Mucosa of rectum (tissue), 2 donors: ENCODE data around the gene ANKRD55.
"Not testable (repeated sequence)": the region's sequence is repeated elsewhere in the genome, so short reads cannot be mapped to it uniquely, and the experiment has no call there.

ENCODE experiments used
- H3K27ac ChIP-seq, 2 donors: one replicate each; pipeline ENCODE4 v1.7.0; 2013; ENCODE audit warnings: inconsistent platforms in 2 of 2, low read depth in 2 of 2, low read length in 2 of 2
- H3K27me3 ChIP-seq, 2 donors: one replicate each; pipeline ENCODE4 v1.7.0; 2013; ENCODE audit warnings: low read length in 2 of 2; ENCODE audit not compliant: control insufficient read depth in 2 of 2, insufficient read depth in 2 of 2
- H3K36me3 ChIP-seq, 2 donors: one replicate each; pipeline ENCODE4 v1.7.0; 2013; ENCODE audit warnings: low read length in 2 of 2; ENCODE audit not compliant: control insufficient read depth in 2 of 2, insufficient read depth in 2 of 2
- H3K4me1 ChIP-seq, 2 donors: one replicate each; pipeline ENCODE4 v1.7.0; 2013; ENCODE audit warnings: low read length in 2 of 2, mild to moderate bottlenecking in 1 of 2; ENCODE audit not compliant: control insufficient read depth in 2 of 2, insufficient read depth in 2 of 2
- H3K4me3 ChIP-seq, 2 donors: one replicate each; pipeline ENCODE4 v1.7.0; 2013; ENCODE audit warnings: low read length in 2 of 2
- H3K9ac ChIP-seq, 2 donors: one replicate each; pipeline ENCODE4 v1.7.0; 2013; ENCODE audit warnings: low read length in 2 of 2, low read depth in 1 of 2, mild to moderate bottlenecking in 1 of 2
- H3K9me3 ChIP-seq, 2 donors: one replicate each; pipeline ENCODE4 v1.7.0; 2013; ENCODE audit warnings: low read length in 2 of 2; ENCODE audit not compliant: control insufficient read depth in 2 of 2
- donor health status: healthy.
- donor health status: Normal muscosa, but diverticular disease.

The ANKRD55 gene

DNA sequence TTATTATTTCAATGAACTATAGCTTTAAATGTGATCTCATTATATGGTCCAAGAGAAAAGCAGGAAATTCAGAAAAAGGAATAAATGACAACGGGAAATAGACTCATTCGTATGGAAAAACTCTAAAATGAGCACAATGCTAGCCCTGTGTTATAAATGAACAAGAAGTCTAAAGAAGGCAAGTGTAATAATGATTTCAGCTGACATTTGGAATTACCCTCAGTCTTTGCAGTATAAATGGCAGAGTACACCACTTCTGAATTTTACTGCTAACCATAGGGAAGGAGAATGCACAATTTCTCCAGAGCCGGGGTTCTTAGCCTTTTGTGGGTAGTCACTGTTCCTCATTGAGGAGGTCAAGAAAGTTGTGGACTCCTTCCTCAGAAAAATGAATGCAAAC lies 93.1 kb downstream of the ANKRD55 start:
- Histone ChIP-seq H3K9me3 (no peaks in the 10 kb centered on the region), H3K4me1 (no peaks in the 10 kb centered on the region), H3K27me3 (no peaks in the 10 kb centered on the region), H3K27ac (no peak overlapping the region), H3K9ac (no peak overlapping the region), H3K36me3 (no peaks in the 10 kb centered on the region), H3K4me3 (no peak overlapping the region)

DNA sequence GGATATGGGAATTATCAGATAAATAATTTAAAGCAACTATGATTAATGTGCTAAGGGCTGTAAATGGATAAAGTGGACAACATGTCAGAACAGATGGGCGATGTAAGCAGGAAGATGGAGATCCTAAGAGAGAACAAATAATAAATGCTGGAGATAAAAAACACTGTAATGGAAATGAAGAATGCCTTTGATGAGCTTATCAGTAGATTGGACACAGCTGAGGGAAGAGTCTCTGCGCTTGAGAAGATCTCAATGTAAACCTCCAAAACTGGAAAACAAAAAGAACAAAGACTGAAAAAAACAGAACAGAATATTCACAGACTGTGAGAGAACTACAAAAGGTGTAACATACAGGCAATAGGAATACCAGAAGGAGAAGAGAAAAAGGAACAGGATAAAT lies 102.5 kb downstream of the ANKRD55 start:
- Histone ChIP-seq H3K27me3 (no peaks in the 10 kb centered on the region), H3K9me3 (no peaks in the 10 kb centered on the region), H3K4me3 (no peak overlapping the region), H3K4me1 (no peaks in the 10 kb centered on the region), H3K36me3 (no peaks in the 10 kb centered on the region), H3K9ac (no peak overlapping the region), H3K27ac (no peak overlapping the region)

DNA sequence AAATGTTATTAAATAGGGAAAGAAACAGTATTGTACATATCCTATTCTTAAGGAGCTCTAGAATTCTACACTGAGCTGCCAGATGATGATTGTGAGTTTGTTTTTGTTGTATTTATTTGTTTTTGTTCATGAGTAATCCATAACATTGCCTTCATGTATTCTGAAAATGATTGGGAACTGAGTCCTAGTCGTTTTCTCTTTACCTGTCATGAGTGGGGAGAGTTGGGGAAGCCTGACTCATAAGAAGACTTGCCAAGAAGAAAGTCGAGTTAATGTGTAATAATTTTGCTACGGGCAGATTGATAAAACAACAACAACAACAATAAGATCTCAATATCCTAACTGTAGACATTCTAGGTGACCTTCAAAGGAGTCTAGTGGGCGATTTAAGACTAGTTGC lies 103.8 kb downstream of the ANKRD55 start:
- Histone ChIP-seq H3K9ac (no peak overlapping the region), H3K36me3 (no peaks in the 10 kb centered on the region), H3K27me3 (no peaks in the 10 kb centered on the region), H3K9me3 (no peaks in the 10 kb centered on the region), H3K4me3 (no peak overlapping the region), H3K27ac (no peak overlapping the region), H3K4me1 (no peaks in the 10 kb centered on the region)

DNA sequence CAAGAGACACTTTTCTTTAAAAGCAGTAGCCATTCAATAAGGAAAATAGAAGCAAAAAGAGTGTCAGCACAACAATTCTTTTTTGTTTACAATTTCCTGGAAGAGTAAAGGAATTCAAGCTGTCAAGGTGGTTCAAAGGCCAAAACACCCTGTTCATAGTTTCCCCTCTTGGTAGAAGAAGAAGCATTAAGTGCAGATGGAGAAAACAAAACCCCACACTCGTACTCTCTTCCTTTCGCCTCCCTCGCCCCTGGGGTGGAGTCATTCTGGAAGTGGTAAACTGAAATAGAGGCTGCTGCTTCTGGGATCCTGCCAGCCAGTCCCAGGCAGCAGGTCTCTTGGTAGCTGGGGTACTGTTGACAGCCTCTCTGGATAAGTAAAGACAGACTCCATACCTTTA lies 105.0 kb downstream of the ANKRD55 start:
- H3K4me1 ChIP-seq = no peaks in the 10 kb centered on the region
- H3K27me3 ChIP-seq = no peaks in the 10 kb centered on the region
- H3K4me3 ChIP-seq = no peak overlapping the region
- no peaks in the 10 kb centered on the region for H3K9me3 ChIP-seq
- no peak overlapping the region for H3K27ac ChIP-seq
- no peak overlapping the region for H3K9ac ChIP-seq
- no peaks in the 10 kb centered on the region for H3K36me3 ChIP-seq

DNA sequence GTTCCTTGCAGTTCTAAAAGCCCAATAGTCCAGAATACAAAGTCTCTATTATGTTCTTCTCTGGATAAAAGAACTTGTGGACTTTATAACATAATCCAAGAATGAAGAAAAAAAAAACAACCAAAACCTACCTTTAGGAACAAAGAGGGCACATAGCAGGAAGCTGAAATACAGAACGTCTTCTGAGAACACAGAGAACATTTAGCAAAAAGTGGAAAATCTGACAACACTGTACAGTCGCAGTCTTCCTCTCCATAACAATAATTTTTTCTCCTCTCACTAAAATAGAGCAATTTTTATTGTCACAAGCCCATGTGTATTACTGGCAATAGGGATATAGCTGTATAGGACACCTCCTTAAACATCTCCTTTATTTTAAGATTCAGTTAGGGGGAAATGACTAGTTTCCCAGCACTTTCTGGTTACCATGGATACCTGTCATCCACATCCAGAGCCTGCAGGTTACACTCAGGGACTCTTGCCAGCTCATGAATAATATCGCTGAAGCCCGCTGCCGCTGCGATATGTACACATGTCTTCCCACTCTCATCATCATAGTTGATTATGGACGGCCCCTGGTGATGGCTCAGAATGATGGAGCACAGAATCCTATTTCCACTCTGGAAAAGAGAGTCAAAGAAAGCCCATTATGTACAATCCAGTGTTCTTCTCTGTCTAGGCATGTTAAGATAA lies 106.5 kb downstream of the ANKRD55 start:
- Histone ChIP-seq H3K36me3 (no peaks in the 10 kb centered on the region), H3K9ac (no peak overlapping the region), H3K4me3 (no peak overlapping the region)

DNA sequence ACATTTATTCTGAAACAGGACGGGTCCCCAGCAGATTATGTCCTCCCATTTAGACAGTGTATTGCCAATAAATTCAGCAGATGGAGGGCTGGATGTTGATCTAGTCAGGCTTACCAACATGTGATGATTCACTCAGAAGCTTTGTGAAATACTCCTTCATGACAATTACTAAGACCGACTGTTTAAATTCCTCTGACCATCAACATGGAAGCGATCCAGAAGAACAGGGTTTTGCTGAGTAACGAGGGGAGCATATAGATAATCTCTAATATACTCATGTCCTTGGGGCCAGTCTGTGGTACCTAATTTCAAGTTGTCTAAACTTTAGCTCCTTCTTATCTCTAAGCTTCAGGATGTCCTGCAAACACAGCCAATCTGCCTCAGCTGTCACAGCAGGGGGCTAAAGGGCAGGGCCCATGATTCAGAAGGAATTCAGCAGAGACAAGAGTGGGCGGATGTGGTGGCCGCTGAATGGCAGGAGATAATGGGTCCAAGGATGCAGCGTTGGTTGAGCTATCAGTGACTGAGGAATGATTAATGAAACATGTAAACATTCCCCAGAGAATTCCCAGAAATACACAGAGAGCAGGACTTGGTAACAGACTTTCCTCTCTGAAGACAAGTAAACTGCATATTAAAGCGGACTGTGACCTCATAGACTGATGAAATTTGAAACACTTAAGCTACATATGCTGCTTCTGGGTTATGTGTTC lies 109.4 kb downstream of the ANKRD55 start:
- H3K9ac ChIP-seq = no peak overlapping the region
- H3K36me3 ChIP-seq = no peaks in the 10 kb centered on the region
- no peaks in the 10 kb centered on the region for H3K4me1 ChIP-seq
- H3K27ac ChIP-seq = peak overlapping the region; percentile 44 to 53
- no peak overlapping the region for H3K4me3 ChIP-seq
- no peaks in the 10 kb centered on the region for H3K9me3 ChIP-seq
- H3K27me3 ChIP-seq = no peaks in the 10 kb centered on the region

More for the DNA sequence above, 106.5 kb downstream of the ANKRD55 start:
- no peaks in the 10 kb centered on the region for H3K9me3 ChIP-seq
- H3K27me3 ChIP-seq = no peaks in the 10 kb centered on the region
- H3K4me1 ChIP-seq = no peaks in the 10 kb centered on the region
- H3K27ac ChIP-seq = no peak overlapping the region

DNA sequence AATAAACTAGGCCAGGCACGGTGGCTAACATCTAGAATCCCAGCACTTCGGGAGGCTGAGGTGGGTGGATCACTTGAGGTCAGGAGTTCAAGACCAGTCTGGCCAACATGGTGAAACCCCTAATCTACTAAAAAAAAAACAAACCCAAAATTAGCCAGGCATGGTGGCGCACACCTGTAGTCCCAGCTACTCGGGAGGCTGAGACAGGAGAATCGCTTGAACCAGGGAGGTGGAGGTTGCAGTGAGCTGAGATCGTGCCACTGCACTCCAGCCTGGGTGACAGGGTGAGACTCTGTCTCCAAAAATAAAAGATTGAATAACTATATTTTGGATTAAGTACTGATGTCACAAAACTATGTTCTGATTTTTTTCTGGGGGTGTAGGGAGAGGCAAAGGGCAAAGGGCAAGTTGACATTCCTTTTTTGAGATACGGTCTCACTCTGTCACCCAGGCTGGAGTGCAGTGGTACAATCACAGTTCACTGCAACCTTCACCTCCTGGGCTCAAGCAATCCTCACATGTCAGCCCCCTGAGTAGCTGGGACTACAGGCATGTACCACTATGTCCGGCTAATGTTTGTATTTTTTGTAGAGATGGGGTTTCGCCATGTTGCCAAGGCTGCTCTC lies 110.7 kb downstream of the ANKRD55 start:
- H3K4me1 ChIP-seq, H3K27ac ChIP-seq, H3K9ac ChIP-seq, H3K9me3 ChIP-seq, H3K27me3 ChIP-seq, H3K4me3 ChIP-seq, H3K36me3 ChIP-seq: not testable (repeated sequence)

DNA sequence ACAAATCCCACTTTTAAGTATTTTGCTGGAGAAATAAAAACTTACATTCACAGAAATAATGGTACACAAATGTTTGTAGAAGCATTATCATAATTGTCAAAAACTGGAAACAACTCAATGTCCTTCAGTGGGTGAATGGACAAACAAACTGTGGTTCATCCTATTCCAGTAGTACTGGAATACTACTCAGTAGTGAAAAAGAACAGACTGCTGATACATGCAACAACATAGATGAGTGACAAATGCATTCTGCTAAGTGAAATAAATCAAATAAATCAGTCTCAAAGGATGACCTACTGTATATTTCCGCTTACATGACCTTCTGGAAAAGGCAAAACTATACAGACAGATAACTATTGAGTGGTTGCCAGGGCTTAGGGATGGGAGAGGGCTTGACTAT lies 114.1 kb downstream of the ANKRD55 start:
- no peaks in the 10 kb centered on the region for H3K9me3 ChIP-seq
- H3K36me3 ChIP-seq = no peaks in the 10 kb centered on the region
- no peaks in the 10 kb centered on the region for H3K4me1 ChIP-seq
- no peak overlapping the region for H3K27ac ChIP-seq
- H3K9ac ChIP-seq = no peak overlapping the region
- no peaks in the 10 kb centered on the region for H3K27me3 ChIP-seq
- no peak overlapping the region for H3K4me3 ChIP-seq

DNA sequence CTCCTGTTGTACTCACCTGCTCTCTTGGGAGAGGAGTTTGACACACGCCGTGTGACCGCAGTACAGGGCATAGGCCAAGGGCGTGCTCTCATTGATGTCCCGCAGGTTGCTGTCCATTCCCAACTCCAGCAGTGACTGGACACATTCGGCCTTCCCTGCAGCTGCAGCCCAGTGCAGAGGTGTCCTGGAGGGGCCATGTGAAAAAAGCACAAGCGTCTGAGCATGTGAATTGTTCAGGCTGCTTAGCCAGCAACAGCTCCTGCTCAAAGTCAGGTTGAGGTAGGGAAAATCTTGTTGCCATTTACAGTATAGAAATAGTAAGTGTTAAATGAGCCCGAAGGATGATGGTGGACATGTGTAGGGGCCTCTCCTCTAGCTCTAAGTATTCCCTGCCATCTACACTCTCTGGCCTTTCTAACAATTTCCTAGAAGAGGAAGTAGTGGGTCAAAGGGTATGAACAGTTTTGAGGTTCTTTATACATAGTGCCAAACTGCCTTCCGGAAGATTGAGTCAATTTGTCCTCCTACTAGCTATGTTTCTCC lies 116.5 kb downstream of the ANKRD55 start:
- Histone ChIP-seq H3K4me3 (no peak overlapping the region), H3K27me3 (no peaks in the 10 kb centered on the region), H3K27ac (no peak overlapping the region)

DNA sequence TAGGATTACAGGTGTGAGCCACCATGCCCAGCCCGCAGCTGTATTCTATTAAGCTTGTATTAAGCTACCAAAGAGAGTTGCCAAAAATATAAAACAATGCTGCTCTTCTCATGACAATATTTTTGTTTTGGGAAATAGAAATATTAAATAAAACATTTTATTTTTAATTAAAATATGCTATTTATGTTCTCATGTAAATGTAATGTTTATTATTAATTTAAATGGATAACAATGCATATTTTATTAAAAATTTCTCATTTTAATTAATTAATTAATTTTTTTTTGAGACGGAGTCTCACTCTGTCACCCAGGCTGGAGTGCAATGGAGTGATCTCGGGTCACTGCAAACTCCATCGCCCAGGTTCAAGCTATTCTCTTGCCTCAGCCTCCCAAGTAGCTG lies 117.5 kb downstream of the ANKRD55 start:
- H3K27ac ChIP-seq = no peak overlapping the region
- no peak overlapping the region for H3K4me3 ChIP-seq
- no peaks in the 10 kb centered on the region for H3K36me3 ChIP-seq
- no peaks in the 10 kb centered on the region for H3K4me1 ChIP-seq
- H3K9me3 ChIP-seq = no peaks in the 10 kb centered on the region
- H3K9ac ChIP-seq = no peak overlapping the region
- no peaks in the 10 kb centered on the region for H3K27me3 ChIP-seq

More for the DNA sequence above, 116.5 kb downstream of the ANKRD55 start:
- Histone ChIP-seq H3K9me3 (no peaks in the 10 kb centered on the region), H3K36me3 (no peaks in the 10 kb centered on the region), H3K9ac (no peak overlapping the region), H3K4me1 (no peaks in the 10 kb centered on the region)
